Glutamatergic neuron (in vitro differentiated cells): ENCODE measurements around the gene P2RY2. TPM values are rescaled to one million over a fixed set of nuclear protein-coding genes. Genes with fewer than 3 reads are reported as not detected.

Experiments
- DNase-seq: peaks from one replicate; pipeline ENCODE4 v3.0.0; 2022
- H3K27ac Mint-ChIP-seq: one replicate; pipeline ENCODE4 v1.8.0; 2020; ENCODE audit warnings: mild to moderate bottlenecking, mixed read lengths, inconsistent platforms; ENCODE audit not compliant: unreplicated experiment
- H3K27me3 Mint-ChIP-seq: one replicate; pipeline ENCODE4 v1.8.0; 2020; ENCODE audit warnings: mild to moderate bottlenecking, moderate library complexity, mixed read lengths, inconsistent platforms; ENCODE audit not compliant: unreplicated experiment
- H3K36me3 Mint-ChIP-seq: one replicate; pipeline ENCODE4 v1.8.0; 2020; ENCODE audit warnings: mild to moderate bottlenecking, mixed read lengths, inconsistent platforms; ENCODE audit not compliant: unreplicated experiment
- H3K4me1 Mint-ChIP-seq: one replicate; pipeline ENCODE4 v1.8.0; 2020; ENCODE audit warnings: mild to moderate bottlenecking, low read depth, mixed read lengths, inconsistent platforms; ENCODE audit not compliant: unreplicated experiment
- H3K4me3 Mint-ChIP-seq: one replicate; pipeline ENCODE4 v1.8.0; 2020; ENCODE audit warnings: mild to moderate bottlenecking, mixed read lengths, inconsistent platforms; ENCODE audit not compliant: unreplicated experiment
- H3K9me3 Mint-ChIP-seq: one replicate; pipeline ENCODE4 v1.8.0; 2020; ENCODE audit warnings: mild to moderate bottlenecking, moderate library complexity, mixed read lengths, inconsistent platforms; ENCODE audit not compliant: unreplicated experiment
- CTCF ChIP-seq: fragments of 200-600 bp; sonication (generic); IDR thresholded peaks from one replicate; pipeline ENCODE4 v1.5.0; 2021; ENCODE audit not compliant: partially characterized antibody, unreplicated experiment
- total RNA-seq: library from RNA; stranded (reverse); fragmentation: NEBNext Ultra II Directional; extraction: Animal tissue kit (Norgen Biotek cat#: 25700); gene quantifications from one replicate; pipeline ENCODE4 v1.2.1, GENCODE V29; 2021; ENCODE audit not compliant: unreplicated experiment

Gene P2RY2
- total RNA-seq, 1 donor from 2014 or later: 0.69 TPM

DNA sequence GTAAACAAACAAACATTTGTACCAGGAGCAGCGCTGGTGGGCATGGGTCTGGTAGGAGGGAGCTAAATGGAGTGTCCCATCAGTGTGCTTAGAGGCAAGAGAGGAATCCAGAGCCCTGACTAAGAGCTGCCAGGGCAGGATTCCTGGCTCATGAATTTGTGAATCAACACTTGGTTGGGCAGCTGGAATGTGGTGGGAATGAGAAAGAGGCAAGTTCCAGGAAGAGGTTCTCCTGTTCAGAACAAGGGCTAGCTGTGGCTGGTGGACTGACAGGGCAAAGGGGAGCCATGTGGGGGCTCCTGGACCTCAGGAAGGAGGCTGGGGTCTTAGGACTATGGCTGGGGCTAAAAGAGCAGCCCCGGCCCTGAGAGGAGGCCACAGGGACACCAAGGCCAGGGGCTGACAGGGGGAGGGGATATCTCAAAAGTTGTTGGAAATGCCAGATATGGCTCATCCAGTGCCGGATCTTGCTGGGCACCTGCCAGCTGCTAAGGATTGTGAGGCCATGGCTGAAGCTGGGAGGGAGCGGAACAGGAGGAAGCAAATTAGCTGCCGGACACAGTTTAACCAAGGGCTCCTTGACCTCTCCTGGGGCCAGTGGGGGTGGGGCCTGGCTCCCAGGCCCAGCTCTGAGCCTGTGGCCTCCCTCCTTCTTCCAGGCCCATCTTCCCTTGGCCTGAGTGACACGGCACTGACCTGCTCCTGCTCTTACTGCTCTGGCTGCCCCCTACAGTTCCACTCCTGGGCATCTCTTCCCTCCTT is 39.4 kb downstream of the P2RY2 start:
- Mint-ChIP-seq H3K27me3 (peaks cover 4% of the 10 kb centered on the region), H3K27ac (no peak overlapping the region), H3K4me1 (peaks cover 6% of the 10 kb centered on the region), H3K4me3 (no peak overlapping the region), H3K36me3 (no peaks in the 10 kb centered on the region), H3K9me3 (no peaks in the 10 kb centered on the region)
- TF ChIP-seq CTCF: no peak
- DNase-seq: no peak

DNA sequence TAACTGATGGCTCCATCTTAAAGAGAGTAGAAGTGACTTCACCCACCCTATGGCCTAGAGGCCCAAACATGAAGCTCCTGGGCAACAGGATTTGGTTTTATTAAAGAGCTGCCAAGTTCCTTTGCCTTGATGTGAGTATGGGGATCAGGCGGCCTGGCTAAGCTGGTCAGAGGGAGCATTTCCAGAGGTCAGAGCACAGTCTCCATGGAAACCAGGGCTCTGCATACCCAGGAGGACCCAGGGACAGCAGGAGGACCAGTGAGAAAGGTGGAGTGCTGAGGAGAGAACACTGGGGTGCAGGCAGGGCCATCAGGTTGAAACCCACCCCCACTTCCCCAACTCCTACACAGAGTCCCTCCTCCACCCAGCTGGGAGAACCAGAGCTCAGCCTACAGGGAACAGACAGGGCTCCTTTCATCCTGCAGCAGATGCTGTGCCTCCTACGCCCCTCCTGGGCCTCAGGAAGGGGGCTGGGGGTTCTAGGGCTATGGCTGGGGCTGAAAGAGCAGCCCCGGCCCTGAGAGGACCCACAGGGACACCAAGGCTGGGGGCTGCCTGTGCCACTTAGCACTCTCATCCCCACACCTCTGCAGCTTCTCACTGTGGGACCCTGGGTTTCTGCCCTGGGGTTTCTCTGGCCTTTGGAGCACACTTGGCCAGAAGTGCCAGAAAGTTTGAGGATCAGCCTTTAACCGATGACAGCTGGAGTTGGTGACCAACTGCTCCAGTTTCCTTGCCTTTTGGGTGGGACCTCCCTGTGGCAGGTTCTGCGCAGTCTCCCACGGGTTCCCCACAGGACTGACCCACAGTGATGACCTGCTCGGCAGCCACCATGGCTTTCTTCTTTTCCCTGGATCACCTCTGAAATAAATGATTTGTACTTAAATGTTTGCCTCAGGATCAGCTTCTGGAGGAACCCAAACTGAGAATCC is 40.3 kb downstream of the P2RY2 start:
- no peak overlapping the region for H3K4me3 Mint-ChIP-seq
- peaks cover 8% of the 10 kb centered on the region for H3K4me1 Mint-ChIP-seq
- no peak overlapping the region for H3K27ac Mint-ChIP-seq
- no peak for TF ChIP-seq CTCF
- H3K27me3 Mint-ChIP-seq: peaks cover 4% of the 10 kb centered on the region
- H3K36me3 Mint-ChIP-seq: no peaks in the 10 kb centered on the region
- no peaks in the 10 kb centered on the region for H3K9me3 Mint-ChIP-seq
- no peak for DNase-seq

DNA sequence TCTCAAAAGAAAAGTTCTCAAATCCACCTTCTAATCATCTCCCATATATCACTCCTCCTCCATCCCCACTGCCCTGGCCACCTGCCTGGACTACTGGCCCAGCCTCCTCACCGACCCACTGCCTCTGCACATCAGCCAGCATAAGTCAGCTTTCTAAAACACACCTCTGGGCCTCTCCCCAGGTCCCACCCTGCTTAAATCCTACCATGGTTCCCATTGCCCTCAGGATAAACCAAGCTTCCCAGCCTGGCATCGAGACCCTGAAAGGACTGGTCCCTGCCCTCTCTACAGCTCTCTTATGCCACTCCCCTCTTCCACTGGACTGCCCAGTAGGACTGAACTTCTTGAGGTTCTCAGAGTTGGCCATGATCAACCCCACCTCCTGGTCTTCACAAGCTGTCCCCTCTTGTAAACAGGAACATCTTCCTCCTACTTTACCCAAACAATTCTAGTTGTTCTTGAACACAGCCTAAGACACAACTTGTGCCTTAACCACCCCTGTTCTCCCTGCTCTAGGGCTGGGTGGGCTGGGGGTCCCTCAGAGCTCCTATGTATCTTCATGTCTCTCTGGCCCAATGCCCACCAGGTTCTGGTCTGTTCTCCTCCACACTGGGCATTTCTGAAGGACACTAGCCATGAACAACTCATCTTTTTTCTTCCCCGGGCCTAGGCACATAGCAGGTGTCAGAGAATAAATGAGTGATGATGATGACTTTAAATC is 41.5 kb downstream of the P2RY2 start:
- no peak overlapping the region for H3K4me3 Mint-ChIP-seq
- DNase-seq: no peak
- H3K9me3 Mint-ChIP-seq: no peaks in the 10 kb centered on the region
- H3K27me3 Mint-ChIP-seq: peaks cover 4% of the 10 kb centered on the region
- TF ChIP-seq CTCF: no peak
- peaks cover 9% of the 10 kb centered on the region for H3K4me1 Mint-ChIP-seq
- H3K36me3 Mint-ChIP-seq: no peaks in the 10 kb centered on the region
- H3K27ac Mint-ChIP-seq: no peak overlapping the region

DNA sequence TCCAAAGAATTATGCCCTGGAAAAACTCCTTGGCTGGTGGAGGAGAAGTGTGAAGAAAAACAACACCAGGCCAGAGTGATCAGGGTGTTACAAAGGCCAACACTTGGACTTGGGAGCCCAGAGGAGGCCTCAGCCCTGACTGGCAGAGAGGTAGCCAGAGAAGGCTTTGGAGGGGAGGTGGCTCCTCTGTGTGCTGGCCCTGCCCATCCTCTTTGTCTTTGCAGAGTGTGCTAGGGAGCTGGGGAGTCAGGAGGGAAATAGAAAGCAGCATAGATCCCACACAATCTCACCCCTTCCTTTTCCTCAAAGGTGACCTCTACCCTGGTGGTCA is 42.0 kb downstream of the P2RY2 start:
- no peak for TF ChIP-seq CTCF
- Mint-ChIP-seq H3K27me3 (peaks cover 6% of the 10 kb centered on the region), H3K4me3 (no peak overlapping the region), H3K27ac (no peak overlapping the region), H3K9me3 (no peaks in the 10 kb centered on the region), H3K4me1 (peaks cover 10% of the 10 kb centered on the region), H3K36me3 (no peaks in the 10 kb centered on the region)
- DNase-seq: no peak
